MCF 10A (cell line): ENCODE results near the gene DPP6. TPM values are rescaled to one million over a fixed set of nuclear protein-coding genes. Genes with fewer than 3 reads are reported as not detected.

Source experiments
- BruUV-seq: library from RNA; stranded (reverse); fragments of 400-500 nt; replicated peaks from 2 replicates; lab custom pipeline; 2021; lab: Mats Ljungman, UMichigan
- CTCF ChIA-PET: fragments of 300-600 bp; sonication (Branson Sonifier 250); formaldehyde crosslinking; extraction: SDS; loops from one replicate; lab custom pipeline; 2021; ENCODE audit warnings: antibody characterized with exemption, inconsistent platforms; lab: Yijun Ruan, JAX
- POLR2A ChIA-PET: fragments of 300-600, 350-650 bp; sonication (Branson Sonifier 250); formaldehyde crosslinking; extraction: SDS; loops from one replicate; lab custom pipeline; 2020; ENCODE audit warnings: antibody characterized with exemption, inconsistent platforms; lab: Yijun Ruan, JAX
- DNase-seq: peaks from one replicate; pipeline ENCODE4 v3.0.0-alpha.2; 2018; ENCODE audit not compliant: unreplicated experiment
- H3K27ac Mint-ChIP-seq: one replicate; pipeline ENCODE4 v1.8.0; 2022; ENCODE audit warnings: mild to moderate bottlenecking, low read depth, mixed read lengths; ENCODE audit not compliant: unreplicated experiment
- H3K27me3 Mint-ChIP-seq: one replicate; pipeline ENCODE4 v1.8.0; 2022; ENCODE audit warnings: mixed read lengths; ENCODE audit not compliant: insufficient read depth, unreplicated experiment
- H3K36me3 Mint-ChIP-seq: one replicate; pipeline ENCODE4 v1.8.0; 2022; ENCODE audit warnings: mild to moderate bottlenecking, moderate library complexity, mixed read lengths; ENCODE audit not compliant: insufficient read depth, unreplicated experiment
- H3K4me1 Mint-ChIP-seq: one replicate; pipeline ENCODE4 v1.8.0; 2022; ENCODE audit warnings: mixed read lengths; ENCODE audit not compliant: insufficient read depth, unreplicated experiment
- H3K4me3 Mint-ChIP-seq: one replicate; pipeline ENCODE4 v1.8.0; 2022; ENCODE audit warnings: mild to moderate bottlenecking, moderate library complexity, mixed read lengths; ENCODE audit not compliant: unreplicated experiment
- H3K9me3 Mint-ChIP-seq: one replicate; pipeline ENCODE4 v1.8.0; 2022; ENCODE audit warnings: mixed read lengths; ENCODE audit not compliant: unreplicated experiment
- CTCF ChIP-seq: fragments of 200-600 bp; IDR thresholded peaks from one replicate; pipeline ENCODE4 v1.8.0; 2022; ENCODE audit warnings: antibody characterized with exemption, mild to moderate bottlenecking; ENCODE audit not compliant: unreplicated experiment
- intact Hi-C: fragments of 100-400 bp; cut with micrococcal nuclease; formaldehyde crosslinking; loops from 2 replicates; pipeline ENCODE4 v1.14.1; 2022
- total RNA-seq: library from RNA; stranded (reverse); gene quantifications from 2 replicates; pipeline ENCODE4 v1.2.3, GENCODE V29; 2022

DPP6 gene
- total RNA-seq, 1 experiment from 2014 or later, result not detected

GRCh38 chr7:154412105-154412504, 359.9 kb downstream of the DPP6 start:
- ChIA-PET POLR2A (no interaction called here), CTCF (no interaction called here)
- DNase-seq, result no peak
- TF ChIP-seq CTCF, result no peak
- Mint-ChIP-seq H3K27me3 (no peaks in the 10 kb centered on the region), H3K36me3 (no peaks in the 10 kb centered on the region), H3K4me3 (no peak overlapping the region), H3K4me1 (no peaks in the 10 kb centered on the region), H3K9me3 (peaks cover 18% of the 10 kb centered on the region), H3K27ac (no peak overlapping the region)
- BruUV-seq, result no TSS peak
- intact Hi-C loops, result no loop called here

DNA sequence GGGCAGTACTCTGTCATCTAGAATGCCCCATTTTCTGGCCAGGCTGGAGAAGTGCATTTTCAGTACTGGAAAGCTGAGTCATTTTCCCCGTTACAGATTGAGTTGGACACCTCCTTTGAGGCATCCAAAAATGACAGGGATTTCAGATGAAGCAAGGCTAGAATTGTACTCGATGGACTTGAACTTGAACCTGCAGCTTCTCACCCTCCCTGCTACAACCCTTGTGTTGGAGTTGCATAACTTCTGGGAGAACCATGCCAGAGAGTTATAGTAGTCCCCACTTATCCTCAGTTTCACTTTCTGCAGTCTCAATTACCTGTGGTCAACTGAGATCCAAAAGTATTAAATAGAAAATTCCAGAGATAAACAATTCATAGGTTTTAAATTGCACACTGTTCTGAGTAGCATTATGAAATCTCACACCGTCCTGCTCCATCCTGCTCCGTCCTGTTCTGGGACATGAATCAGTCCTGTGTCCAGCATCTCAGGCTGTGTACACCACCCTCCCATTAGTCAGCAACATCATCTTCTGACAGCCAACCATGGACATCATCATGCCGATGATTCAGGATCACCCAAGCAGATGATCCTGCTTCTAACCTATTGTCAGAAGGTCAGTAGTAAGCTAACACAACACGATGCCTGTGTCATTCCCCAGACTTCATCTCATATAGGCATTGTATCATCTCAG, 363.7 kb downstream of the DPP6 start:
- Mint-ChIP-seq H3K4me1 (no peaks in the 10 kb centered on the region), H3K4me3 (no peak overlapping the region), H3K36me3 (no peaks in the 10 kb centered on the region), H3K27ac (no peak overlapping the region), H3K9me3 (peaks cover 37% of the 10 kb centered on the region), H3K27me3 (no peaks in the 10 kb centered on the region)
- no peak for TF ChIP-seq CTCF
- ChIA-PET POLR2A (no interaction called here), CTCF (no interaction called here)
- intact Hi-C loops, result no loop called here
- no TSS peak for BruUV-seq
- no peak for DNase-seq

- CTCF ChIA-PET, result interaction anchor here (0.7 kb wide), 1 partner anchor 1355 kb away, joined by 3 read pairs; no protein-coding TSS in a partner anchor
- no peak overlapping the region for H3K27ac Mint-ChIP-seq
- no peaks in the 10 kb centered on the region for H3K36me3 Mint-ChIP-seq
These were observed 364.5 kb downstream of the DPP6 start for GRCh38 chr7:154416714-154417113.

GRCh38 chr7:154419344-154419743, 367.1 kb downstream of the DPP6 start:
- no TSS peak for BruUV-seq
- intact Hi-C loops, result no loop called here
- H3K4me3 Mint-ChIP-seq, result no peak overlapping the region
- POLR2A ChIA-PET, result no interaction called here
- no peaks in the 10 kb centered on the region for H3K36me3 Mint-ChIP-seq
- no peak for DNase-seq
- H3K9me3 Mint-ChIP-seq, result peaks cover 49% of the 10 kb centered on the region
- CTCF ChIA-PET, result interaction anchor here (0.8 kb wide), 1 partner anchor 85 kb away, joined by 3 read pairs; no protein-coding TSS in a partner anchor
- no peak overlapping the region for H3K27ac Mint-ChIP-seq
- no peaks in the 10 kb centered on the region for H3K4me1 Mint-ChIP-seq
- H3K27me3 Mint-ChIP-seq, result no peaks in the 10 kb centered on the region
- TF ChIP-seq CTCF, result no peak

More at GRCh38 chr7:154416714-154417113, 364.5 kb downstream of the DPP6 start:
- no peaks in the 10 kb centered on the region for H3K27me3 Mint-ChIP-seq
- peaks cover 41% of the 10 kb centered on the region for H3K9me3 Mint-ChIP-seq
- H3K4me3 Mint-ChIP-seq, result no peak overlapping the region
- TF ChIP-seq CTCF, result no peak
- no peaks in the 10 kb centered on the region for H3K4me1 Mint-ChIP-seq
- intact Hi-C loops, result no loop called here
- DNase-seq, result no peak
- no TSS peak for BruUV-seq
- POLR2A ChIA-PET, result no interaction called here
